Measurements from ENCODE around the gene PAM16.

Gene PAM16

GRCh38 chr16:4293181-4293716 is 57.9 kb downstream of the PAM16 start:
- DNase-seq: no peak

GRCh38 chr16:4291699-4292098 is 59.4 kb downstream of the PAM16 start:
- no peak for DNase-seq

All from NCI-H187 treated with DMSO at 0.1 percent for 48 hours (cell line).